Activated T-helper 17 cell treated with anti-CD3 and anti-CD28 coated beads, Interleukin-2, amount 50 U/mL, for 72 hours (primary cell): Measurements from ENCODE around the gene NTF4. TPM values are rescaled to one million over a fixed set of nuclear protein-coding genes. Genes with fewer than 3 reads are reported as not detected.

Source experiments
- ATAC-seq: fragments of 150-1000 bp; cut with Tn5 transposase; replicated peaks from 2 replicates; pipeline ENCODE4 v1.10.0; 2021; ENCODE audit warnings: mild to moderate bottlenecking, moderate library complexity
- H3K27ac Mint-ChIP-seq: one replicate; pipeline ENCODE4 v1.8.0; 2022; ENCODE audit warnings: mixed read lengths
- H3K27me3 Mint-ChIP-seq: one replicate; pipeline ENCODE4 v1.8.0; 2022; ENCODE audit warnings: mixed read lengths
- H3K36me3 Mint-ChIP-seq: one replicate; pipeline ENCODE4 v1.8.0; 2022; ENCODE audit warnings: low read depth, mild to moderate bottlenecking, mixed read lengths
- H3K4me1 Mint-ChIP-seq: one replicate; pipeline ENCODE4 v1.8.0; 2022; ENCODE audit warnings: mixed read lengths
- H3K4me3 Mint-ChIP-seq: one replicate; pipeline ENCODE4 v1.8.0; 2022; ENCODE audit warnings: mild to moderate bottlenecking, mixed read lengths
- H3K9me3 Mint-ChIP-seq: one replicate; pipeline ENCODE4 v1.8.0; 2022; ENCODE audit warnings: mixed read lengths
- total RNA-seq, 2 donors: library from RNA; stranded (reverse); gene quantifications; one replicate each; pipeline ENCODE4 v1.2.3, GENCODE V29; 2022

The NTF4 gene
- total RNA-seq, 2 donors from 2014 or later, result not detected

DNA sequence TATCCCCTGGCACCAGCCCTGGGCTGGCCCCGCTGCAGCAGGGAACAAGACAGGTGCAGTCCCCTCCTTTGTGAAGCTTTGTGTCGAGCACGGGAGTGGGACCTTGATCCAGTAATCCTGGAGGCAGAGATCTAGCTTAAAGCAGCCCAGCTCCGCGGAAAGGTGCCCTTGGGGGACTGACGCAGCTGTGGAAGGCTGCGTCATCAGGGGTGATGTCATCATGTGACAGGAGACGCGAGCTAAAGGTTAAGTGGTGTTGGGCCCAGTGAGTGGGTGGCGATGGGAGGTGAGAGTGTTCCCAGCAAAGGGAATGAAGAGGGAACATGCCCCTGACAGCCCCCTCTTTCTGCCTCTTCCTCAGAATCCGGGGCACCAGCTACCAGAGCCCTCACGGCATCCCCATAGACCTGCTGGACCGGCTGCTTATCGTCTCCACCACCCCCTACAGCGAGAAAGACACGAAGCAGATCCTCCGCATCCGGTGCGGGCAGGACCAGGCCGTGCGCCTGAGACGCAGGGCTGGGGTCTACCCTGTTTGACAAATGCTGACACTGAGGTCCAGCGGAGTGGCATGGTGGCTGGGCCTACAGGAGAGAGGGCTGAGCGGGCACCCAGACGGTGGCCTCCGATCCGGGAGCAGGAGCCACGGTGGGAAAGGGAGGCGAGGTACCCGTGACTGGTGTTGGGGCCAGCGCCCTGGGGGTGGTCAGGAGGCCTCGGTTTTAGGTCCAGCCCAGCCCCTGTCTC, 50.3 kb downstream of the NTF4 start:
- no peak for ATAC-seq
- no peak overlapping the region for H3K4me3 Mint-ChIP-seq
- no peak overlapping the region for H3K27ac Mint-ChIP-seq
- peaks cover 5% of the 10 kb centered on the region for H3K4me1 Mint-ChIP-seq
- peaks cover 3% of the 10 kb centered on the region for H3K27me3 Mint-ChIP-seq
- peaks cover 50% of the 10 kb centered on the region for H3K36me3 Mint-ChIP-seq
- H3K9me3 Mint-ChIP-seq, result no peaks in the 10 kb centered on the region

DNA sequence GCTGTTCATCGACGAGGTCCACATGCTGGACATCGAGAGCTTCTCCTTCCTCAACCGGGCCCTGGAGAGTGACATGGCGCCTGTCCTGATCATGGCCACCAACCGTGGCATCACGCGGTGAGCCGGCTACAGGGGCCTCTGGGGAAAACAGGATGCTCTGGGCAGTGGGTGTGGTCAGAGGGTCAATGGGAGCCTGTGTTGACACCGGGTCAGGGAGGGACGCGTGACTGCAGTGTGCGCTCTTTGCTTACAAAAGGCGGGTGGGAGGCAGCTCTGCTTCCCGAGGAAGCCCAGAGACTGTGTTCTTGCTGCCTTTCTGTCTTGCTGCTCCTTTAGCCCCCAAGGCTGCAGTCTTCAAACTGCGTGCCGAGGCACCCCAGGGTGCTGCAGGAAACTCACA, 53.4 kb downstream of the NTF4 start:
- H3K27me3 Mint-ChIP-seq, result no peaks in the 10 kb centered on the region
- H3K4me3 Mint-ChIP-seq, result no peak overlapping the region
- H3K36me3 Mint-ChIP-seq, result peaks cover 76% of the 10 kb centered on the region
- no peaks in the 10 kb centered on the region for H3K4me1 Mint-ChIP-seq
- ATAC-seq, result no peak
- H3K27ac Mint-ChIP-seq, result no peak overlapping the region
- no peaks in the 10 kb centered on the region for H3K9me3 Mint-ChIP-seq

Other genes with a start within 250 kb of the NTF4 start
- 1 to 10 TPM in 1 of 2 donors, not detected in 1; 1.6 TPM for gene HSD17B14, start 228.3 kb downstream of the NTF4 start, total RNA-seq
- gene PLEKHA4, start 196.2 kb downstream of the NTF4 start, total RNA-seq, result 10 to 100 TPM in 1 of 2 donors, 1 to 10 TPM in 1; 6.5 to 17.6 TPM
- gene PPP1R15A, start 192.4 kb downstream of the NTF4 start, total RNA-seq, result 100 to 1,000 TPM in 1 of 2 donors, 10 to 100 TPM in 1; 75.1 to 129 TPM
- not detected for gene TULP2, start 166.1 kb downstream of the NTF4 start, total RNA-seq
- gene NUCB1, start 164.5 kb downstream of the NTF4 start, total RNA-seq, result 100 to 1,000 TPM; 158 to 184 TPM
- gene DHDH, start 131.1 kb downstream of the NTF4 start, total RNA-seq, result 1 to 10 TPM; 1.2 to 3.8 TPM
- 100 to 1,000 TPM; 286 to 464 TPM for gene BAX, start 109.9 kb downstream of the NTF4 start, total RNA-seq
- gene FTL, start 99.5 kb downstream of the NTF4 start, total RNA-seq, result 1,000 to 10,000 TPM; 1,320 to 1,710 TPM
- gene GYS1, start 71.5 kb downstream of the NTF4 start, total RNA-seq, result 10 to 100 TPM; 50.8 to 99.9 TPM
- gene RUVBL2, start 70.9 kb downstream of the NTF4 start, total RNA-seq, result 100 to 1,000 TPM; 100 to 166 TPM
- gene LHB, start 47.7 kb downstream of the NTF4 start, total RNA-seq, result not detected
- gene CGB3, start 40.5 kb downstream of the NTF4 start, total RNA-seq, result not detected
- not detected for gene CGB2, start 32.9 kb downstream of the NTF4 start, total RNA-seq
- not detected for gene CGB1, start 27.9 kb downstream of the NTF4 start, total RNA-seq
- not detected for gene CGB5, start 21.0 kb downstream of the NTF4 start, total RNA-seq
- gene CGB8, start 15.7 kb downstream of the NTF4 start, total RNA-seq, result not detected
- gene CGB7, start 7.1 kb downstream of the NTF4 start, total RNA-seq, result under 1 TPM in 1 of 2 donors, not detected in 1; 0.32 TPM
- not detected for gene KCNA7, start 7.9 kb upstream of the NTF4 start, total RNA-seq
- gene SNRNP70, start 20.6 kb upstream of the NTF4 start, total RNA-seq, result 100 to 1,000 TPM; 114 to 204 TPM
- 1 to 10 TPM; 4.1 to 4.7 TPM for gene LIN7B, start 49.6 kb upstream of the NTF4 start, total RNA-seq
- 1 to 10 TPM in 1 of 2 donors, under 1 TPM in 1; 0.50 to 1.3 TPM for gene C19orf73, start 54.3 kb upstream of the NTF4 start, total RNA-seq
- gene PPFIA3, start 54.7 kb upstream of the NTF4 start, total RNA-seq, result 1 to 10 TPM; 3.6 to 3.9 TPM
- gene HRC, start 90.6 kb upstream of the NTF4 start, total RNA-seq, result not detected
- under 1 TPM in 1 of 2 donors, not detected in 1; 0.52 TPM for gene TRPM4, start 93.0 kb upstream of the NTF4 start, total RNA-seq